ENCODE results near the gene OR13H1.
"Not testable (repeated sequence)": the region's sequence is repeated elsewhere in the genome, so short reads cannot be mapped to it uniquely, and the experiment has no call there.

Gene OR13H1

GRCh38 chrX:131564553-131565229 lies 20.8 kb downstream of the OR13H1 start:
- H3K4me3 ChIP-seq (ENCODE audit: low read length) = no peak overlapping the region
- no peak for TF ChIP-seq CTCF (conservative IDR thresholded peaks at IDR 0.05; ENCODE audit: low read length)
- DNase-seq (ENCODE audit: low read depth) = no peak

GRCh38 chrX:131565909-131566308 lies 22.0 kb downstream of the OR13H1 start:
- H3K4me3 ChIP-seq (ENCODE audit: low read length) = no peak overlapping the region
- DNase-seq (ENCODE audit: low read depth) = no peak
- TF ChIP-seq CTCF (conservative IDR thresholded peaks at IDR 0.05; ENCODE audit: low read length) = no peak

- H3K4me3 ChIP-seq (ENCODE audit: low read length) = no peak overlapping the region
- DNase-seq (ENCODE audit: low read depth) = no peak
- no peak for TF ChIP-seq CTCF (conservative IDR thresholded peaks at IDR 0.05; ENCODE audit: low read length)
Observed at GRCh38 chrX:131571348-131571747, 27.5 kb downstream of the OR13H1 start.

GRCh38 chrX:131572372-131573014 lies 28.6 kb downstream of the OR13H1 start:
- no peak for TF ChIP-seq CTCF (conservative IDR thresholded peaks at IDR 0.05; ENCODE audit: low read length)
- H3K4me3 ChIP-seq (ENCODE audit: low read length) = no peak overlapping the region
- DNase-seq (ENCODE audit: low read depth) = no peak

GRCh38 chrX:131577413-131577812 lies 33.5 kb downstream of the OR13H1 start:
- no peak for TF ChIP-seq CTCF (conservative IDR thresholded peaks at IDR 0.05; ENCODE audit: low read length)
- no peak for DNase-seq (ENCODE audit: low read depth)
- no peak overlapping the region for H3K4me3 ChIP-seq (ENCODE audit: low read length)

- H3K4me3 ChIP-seq (ENCODE audit: low read length) = no peak overlapping the region
- TF ChIP-seq CTCF (conservative IDR thresholded peaks at IDR 0.05; ENCODE audit: low read length) = no peak
- DNase-seq (ENCODE audit: low read depth) = no peak
Observed at GRCh38 chrX:131577999-131578734, 34.3 kb downstream of the OR13H1 start.

GRCh38 chrX:131578735-131579367 lies 35.0 kb downstream of the OR13H1 start:
- not testable (repeated sequence) for DNase-seq (ENCODE audit: low read depth); H3K4me3 ChIP-seq (ENCODE audit: low read length)
